Right lobe of liver (tissue), 6 donors: ENCODE data around the gene MCOLN2. TPM values are rescaled to one million over a fixed set of nuclear protein-coding genes. Genes with fewer than 3 reads are reported as not detected.

Experiments used
- ATAC-seq, 4 donors: fragments of 200-7000 bp; cut with Tn5 transposase; one replicate each; pipeline ENCODE4 v1.9.1; 2020; ENCODE audit warnings: mild to moderate bottlenecking in 4 of 4, moderate library complexity in 4 of 4
- DNase-seq, 3 donors: peaks; one replicate each; pipeline ENCODE4 v3.0.0-alpha.2; 2020
- H3K27ac ChIP-seq, 3 donors: fragments of 200-600 bp; one replicate each; pipeline ENCODE4 v1.8.0; 2022
- H3K27me3 ChIP-seq, 2 donors: fragments of 200-600 bp; one replicate each; pipeline ENCODE4 v1.8.0; 2022
- H3K36me3 ChIP-seq, 4 donors: fragments of 200-600 bp; sonication (generic) in 1 of 4; one replicate each; pipeline versions ENCODE4 v1.5.1 to v1.8.0; 2017 to 2022; ENCODE audit warnings: control low read depth in 1 of 4
- H3K4me1 ChIP-seq, 4 donors: fragments of 200-600 bp; sonication (generic) in 1 of 4; one replicate each; pipeline versions ENCODE4 v1.5.1 to v1.8.0; 2017 to 2022; ENCODE audit warnings: control low read depth in 1 of 4
- H3K4me3 ChIP-seq, 3 donors: fragments of 200-600 bp; one replicate each; pipeline ENCODE4 v1.8.0; 2022
- H3K9me3 ChIP-seq, 4 donors: fragments of 200-600 bp; sonication (generic) in 1 of 4; one replicate each; pipeline versions ENCODE4 v1.5.1 to v1.8.0; 2017 to 2022; ENCODE audit warnings: control low read depth in 1 of 4
- CTCF ChIP-seq, 4 donors: fragments of 200-600 bp in 3 of 4; fragments of 450-650 bp in 1 of 4; IDR thresholded peaks; one replicate each; pipeline versions ENCODE4 v1.5.1 to v1.8.0; 2016 to 2022; ENCODE audit warnings: antibody characterized with exemption in 4 of 4, mild to moderate bottlenecking in 2 of 4
- POLR2A ChIP-seq: fragments of 450-650 bp; IDR thresholded peaks from one replicate; pipeline ENCODE4 v1.6.1; 2017; ENCODE audit warnings: antibody characterized with exemption, mild to moderate bottlenecking
- WGBS: methylation state at CpG from one replicate; pipeline ENCODE4 v1.1.6; 2018; ENCODE audit warnings: low coverage, low lambda C conversion rate; ENCODE audit not compliant: insufficient coverage; ENCODE audit errors: missing lambda C conversion rate; 5-methylcytosine and 5-hydroxymethylcytosine counted together
- intact Hi-C, 2 donors: fragments of 100-400 bp; cut with DNase I; formaldehyde crosslinking; loops; one replicate each; pipeline versions ENCODE4 v1.11.2 to v1.14.1; 2022
- total RNA-seq, 6 experiments: library from RNA; depleted of rRNA in 2 of 6; stranded (reverse); fragments of >200 nt in 2 of 6; fragmentation: NEBNext Ultra II Directional in 3 of 6; extraction: Animal tissue kit (Norgen Biotek cat#: 25700) in 3 of 6; gene quantifications; one replicate each; pipeline versions ENCODE4 v1.1.0 to v1.2.4, GENCODE V29; 2016 to 2023
- donor health status: DM: no; HTN: yes; CAD: no.
- donor health status: DM: no; HTN: no; CAD: no.
- donor health status: DM: no; HTN: no; CAD: no.
- donor health status: DM: no; HTN: yes; CAD: no.
- donor health status: DM: no; HTN: yes; CAD: no.

The MCOLN2 gene
- total RNA-seq, 6 experiments from 2014 or later, result 0.09 to 0.19 TPM; not detected in 4

DNA sequence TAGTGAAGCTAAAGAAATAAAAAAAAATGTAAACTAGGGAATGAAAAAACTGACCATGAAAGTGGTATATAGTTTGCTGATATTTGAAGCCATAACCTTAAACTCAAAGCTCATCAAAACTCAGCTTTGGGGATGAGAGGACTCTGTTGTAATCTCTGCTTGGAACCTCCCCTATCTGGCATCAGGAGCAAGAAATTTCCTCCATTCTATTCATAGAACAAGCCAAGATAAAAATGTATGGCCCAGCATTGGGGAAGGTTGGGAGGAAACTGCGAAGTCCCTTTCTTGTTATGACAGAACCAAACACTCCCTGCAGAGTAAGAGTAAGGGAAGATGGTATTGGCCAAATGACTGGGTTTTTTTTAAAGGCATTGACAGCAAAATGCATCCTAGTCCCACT lies 35.6 kb downstream of the MCOLN2 start:
- no peak for TF ChIP-seq CTCF (IDR thresholded peaks at IDR 0.05)
- no peak for TF ChIP-seq POLR2A
- DNase-seq (no peak), ATAC-seq (no peak)
- Histone ChIP-seq H3K4me1 (no peaks in the 10 kb centered on the region), H3K9me3 (no peaks in the 10 kb centered on the region), H3K4me3 (no peak overlapping the region), H3K36me3 (no peaks in the 10 kb centered on the region), H3K27me3 (no peaks in the 10 kb centered on the region), H3K27ac (no peak overlapping the region)
- WGBS, result 57% methylated on average over 1 of the region's 1 CpG
- intact Hi-C loops, result no loop called here

- Histone ChIP-seq H3K36me3 (no peaks in the 10 kb centered on the region), H3K9me3 (no peaks in the 10 kb centered on the region), H3K27me3 (no peaks in the 10 kb centered on the region), H3K4me1 (no peaks in the 10 kb centered on the region), H3K4me3 (no peak overlapping the region), H3K27ac (no peak overlapping the region)
- DNase-seq (no peak), ATAC-seq (no peak)
- intact Hi-C loops, result no loop called here
- 77% methylated on average over 1 of the region's 1 CpG for WGBS
- TF ChIP-seq POLR2A (no peak), CTCF (IDR thresholded peaks at IDR 0.05) (no peak)
Measured at GRCh38 chr1:84960371-84960770, 36.5 kb downstream of the MCOLN2 start.

DNA sequence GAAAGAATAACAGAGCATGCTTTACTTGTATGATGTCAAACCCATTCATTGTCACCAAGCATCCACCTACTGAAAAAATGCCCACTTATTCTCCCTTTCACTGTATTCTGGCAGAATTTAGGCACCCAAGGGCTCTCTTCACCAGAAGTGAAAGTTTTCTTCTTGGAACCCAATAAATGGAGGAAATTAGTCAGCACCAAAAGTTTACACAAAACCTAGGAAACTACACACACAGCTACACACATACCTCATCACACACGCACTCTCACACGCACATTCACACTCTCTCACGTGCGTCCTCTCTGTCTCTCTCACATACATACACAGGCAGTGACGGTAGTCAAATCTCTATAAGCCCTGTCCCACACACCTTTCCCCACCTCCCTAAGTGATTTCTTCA lies 37.6 kb downstream of the MCOLN2 start:
- DNase-seq (no peak), ATAC-seq (no peak)
- no peaks in the 10 kb centered on the region for H3K27me3 ChIP-seq
- TF ChIP-seq CTCF (IDR thresholded peaks at IDR 0.05) (no peak), POLR2A (no peak)
- whole genome bisulfite sequencing, result 74% methylated on average over 4 of the region's 5 CpGs
- H3K4me3 ChIP-seq, result no peak overlapping the region
- H3K27ac ChIP-seq, result no peak overlapping the region
- no peaks in the 10 kb centered on the region for H3K4me1 ChIP-seq
- intact Hi-C loops, result no loop called here
- H3K36me3 ChIP-seq, result no peaks in the 10 kb centered on the region
- no peaks in the 10 kb centered on the region for H3K9me3 ChIP-seq

DNA sequence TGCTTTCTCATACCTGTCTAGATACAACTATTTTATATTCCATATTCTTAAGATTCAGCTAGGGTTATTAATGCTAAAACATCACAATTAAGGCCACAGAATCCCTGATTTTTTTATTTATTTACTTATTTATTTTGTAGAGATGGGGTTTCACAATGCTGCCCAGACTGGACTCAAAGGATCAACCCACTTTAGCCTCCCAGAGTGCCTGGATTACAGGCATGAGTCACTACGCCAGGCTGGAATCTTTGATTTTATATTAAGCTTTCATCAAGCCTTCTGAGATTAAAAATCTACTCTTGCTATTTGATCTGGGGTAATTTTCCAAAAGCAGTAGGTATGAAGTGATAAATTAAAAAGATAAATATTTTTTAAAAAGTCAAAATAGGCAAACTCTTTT lies 38.9 kb downstream of the MCOLN2 start:
- 44% methylated on average over 1 of the region's 1 CpG for WGBS
- Histone ChIP-seq H3K4me1 (no peaks in the 10 kb centered on the region), H3K36me3 (no peaks in the 10 kb centered on the region), H3K27ac (no peak overlapping the region), H3K27me3 (no peaks in the 10 kb centered on the region), H3K9me3 (no peaks in the 10 kb centered on the region), H3K4me3 (no peak overlapping the region)
- no peak for ATAC-seq
- TF ChIP-seq CTCF (IDR thresholded peaks at IDR 0.05), result no peak
- no peak for TF ChIP-seq POLR2A
- intact Hi-C loops, result no loop called here
- no peak for DNase-seq

DNA sequence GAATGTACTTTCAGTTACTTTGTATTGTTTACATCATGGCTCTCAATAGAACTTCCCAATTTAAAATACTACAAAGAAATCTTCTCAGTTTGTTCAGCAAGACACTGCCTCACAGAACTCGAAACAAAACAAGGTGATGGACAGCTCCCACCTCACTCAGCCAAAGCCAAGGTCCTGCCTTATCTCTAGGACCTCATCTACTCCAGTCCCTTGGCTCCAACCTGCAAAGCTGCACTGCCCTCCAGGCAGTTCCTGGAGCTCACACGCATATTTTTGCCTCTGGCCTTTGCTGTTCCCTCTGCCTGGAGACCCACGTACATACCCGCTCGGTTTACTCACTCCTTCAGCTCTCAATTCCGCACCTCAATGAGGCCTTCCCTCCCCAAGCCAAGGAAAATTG lies 40.3 kb downstream of the MCOLN2 start:
- 63% methylated on average over 3 of the region's 6 CpGs for WGBS
- H3K36me3 ChIP-seq, result no peaks in the 10 kb centered on the region

More for the DNA sequence above, 40.3 kb downstream of the MCOLN2 start:
- no peaks in the 10 kb centered on the region for H3K9me3 ChIP-seq
- H3K4me3 ChIP-seq, result no peak overlapping the region
- intact Hi-C loops, result no loop called here
- H3K27ac ChIP-seq, result no peak overlapping the region
- no peak for DNase-seq
- no peaks in the 10 kb centered on the region for H3K27me3 ChIP-seq
- TF ChIP-seq CTCF (IDR thresholded peaks at IDR 0.05) (no peak), POLR2A (no peak)
- no peaks in the 10 kb centered on the region for H3K4me1 ChIP-seq
- no peak for ATAC-seq
